ENCODE data around the gene CPA4. TPM values are rescaled to one million over a fixed set of nuclear protein-coding genes. Genes with fewer than 3 reads are reported as not detected.

The CPA4 gene
- total and polyA plus RNA-seq, 2 of the 13 experiments (the other 11 are each of a cell fraction or from before 2014, with no cell fraction given), result 0.20 to 0.22 TPM

DNA sequence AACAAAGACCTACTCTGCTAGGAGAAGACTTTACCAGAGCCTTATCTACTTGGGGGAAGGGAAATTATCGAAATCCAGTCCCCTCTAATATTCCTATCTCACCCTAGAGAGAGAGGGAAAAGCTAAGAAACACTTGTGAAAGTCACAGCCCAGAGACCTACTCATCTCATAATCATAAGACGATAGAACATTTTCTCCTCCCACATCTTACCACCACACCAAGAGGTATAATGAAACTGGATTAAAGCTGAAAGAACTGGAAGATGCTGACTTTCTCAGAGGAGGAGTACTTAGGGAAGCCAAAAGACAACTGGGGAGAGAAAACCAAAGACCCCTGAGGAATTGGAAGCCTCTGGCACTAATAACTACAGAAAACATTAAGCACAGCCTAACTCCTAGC is 40.9 kb downstream of the CPA4 start:
- H3K9me3 ChIP-seq (ENCODE audit: low read length), result no peaks in the 10 kb centered on the region
- in situ Hi-C loops (cut with HindIII; ENCODE audit: extremely low pct_ligation_motif_present, low pct_unique_long_range_greater_than_20kb), result no loop called here
- no TSS peak for BruUV-seq (replicated peaks)
- POLR2A ChIA-PET, result no interaction called here
- no peak overlapping the region for H3K4me2 ChIP-seq (ENCODE audit: low read depth, low read length)
- no peaks in the 10 kb centered on the region for H3K79me2 ChIP-seq (ENCODE audit: insufficient read depth, low read length)
- CTCF ChIA-PET (ENCODE audit: low intra/inter-chr PET ratio, low total read pairs), result no interaction called here
- H3K27me3 ChIP-seq (ENCODE audit: control insufficient read depth in 1 of 2, insufficient read depth in 2 of 2, low read length in 2 of 2), result peaks cover 0 to 14% of the 10 kb centered on the region in 2 experiments; a peak in 2 of 5 replicates
- intact Hi-C loops (cut with micrococcal nuclease; ENCODE audit: unreplicated experiment), result no loop called here
- 40% methylated on average over 2 of the region's 2 CpGs for WGBS (ENCODE audit: low lambda C conversion rate)
- H2AFZ ChIP-seq (ENCODE audit: low read length), result no peak overlapping the region
- FAIRE-seq (no peak), DNase-seq (ENCODE audit: low spot score) (no peak), ATAC-seq (no peak)
- TF ChIP-seq MAFF (IDR thresholded peaks at IDR 0.05; ENCODE audit: low read depth, low read length) (no peak), MXD4 (CRISPR knock-in tag; IDR thresholded peaks at IDR 0.05) (no peak)
- no peak overlapping the region for H3K9ac ChIP-seq (ENCODE audit: insufficient read depth, low read depth, low read length)
- H3K4me3 ChIP-seq (replicated peaks in 1 of 3; ENCODE audit: insufficient read depth in 1 of 3, low read depth in 2 of 3, low read length in 3 of 3), result no peak overlapping the region
- no peaks in the 10 kb centered on the region for H4K20me1 ChIP-seq (ENCODE audit: insufficient read depth, low read length)
- H3K36me3 ChIP-seq (replicated peaks in 1 of 2; ENCODE audit: control insufficient read depth in 1 of 2, insufficient read depth in 2 of 2, low read length in 2 of 2), result no peaks in the 10 kb centered on the region
- H3K4me1 ChIP-seq (ENCODE audit: insufficient read depth, low read length), result no peaks in the 10 kb centered on the region
- H3K27ac ChIP-seq (ENCODE audit: extremely low read length, insufficient read depth, low read length), result no peak overlapping the region

DNA sequence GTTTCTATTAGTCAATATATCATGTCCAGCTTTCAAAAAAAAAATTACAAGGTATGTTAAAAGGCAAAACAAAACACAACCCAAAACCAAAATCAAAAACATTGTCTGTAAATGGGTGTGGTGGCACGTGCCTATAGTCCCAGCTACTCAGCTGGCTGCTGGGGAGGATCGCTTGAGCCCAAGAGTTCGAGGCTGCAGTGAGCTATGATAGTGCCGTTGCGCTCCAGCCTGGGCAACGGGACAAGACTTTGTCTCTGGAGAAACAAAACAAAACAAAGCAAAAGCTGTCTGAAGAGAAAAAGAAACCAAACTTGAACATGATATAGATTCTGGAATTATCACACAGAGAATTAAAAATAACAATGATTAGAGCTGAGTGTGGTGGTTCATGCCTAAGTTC is 41.3 kb downstream of the CPA4 start:
- intact Hi-C loops (cut with micrococcal nuclease; ENCODE audit: unreplicated experiment), result no loop called here
- ATAC-seq, result no peak
- no TSS peak for BruUV-seq (replicated peaks)

More for the DNA sequence above, 41.3 kb downstream of the CPA4 start:
- ChIA-PET CTCF (ENCODE audit: low intra/inter-chr PET ratio, low total read pairs) (no interaction called here), POLR2A (no interaction called here)
- H3K4me3 ChIP-seq (replicated peaks in 1 of 3; ENCODE audit: insufficient read depth in 1 of 3, low read depth in 2 of 3, low read length in 3 of 3), result no peak overlapping the region
- peaks cover 0 to 14% of the 10 kb centered on the region in 2 experiments; a peak in 2 of 5 replicates for H3K27me3 ChIP-seq (ENCODE audit: control insufficient read depth in 1 of 2, insufficient read depth in 2 of 2, low read length in 2 of 2)
- FAIRE-seq, result no peak
- H3K9ac ChIP-seq (ENCODE audit: insufficient read depth, low read depth, low read length), result no peak overlapping the region
- no peak overlapping the region for H3K27ac ChIP-seq (ENCODE audit: extremely low read length, insufficient read depth, low read length)
- DNase-seq (ENCODE audit: low spot score), result no peak
- no peaks in the 10 kb centered on the region for H3K79me2 ChIP-seq (ENCODE audit: insufficient read depth, low read length)
- H4K20me1 ChIP-seq (ENCODE audit: insufficient read depth, low read length), result no peaks in the 10 kb centered on the region
- no peak overlapping the region for H2AFZ ChIP-seq (ENCODE audit: low read length)
- no peaks in the 10 kb centered on the region for H3K9me3 ChIP-seq (ENCODE audit: low read length)
- H3K36me3 ChIP-seq (replicated peaks in 1 of 2; ENCODE audit: control insufficient read depth in 1 of 2, insufficient read depth in 2 of 2, low read length in 2 of 2), result no peaks in the 10 kb centered on the region
- no peaks in the 10 kb centered on the region for H3K4me1 ChIP-seq (ENCODE audit: insufficient read depth, low read length)
- TF ChIP-seq TBX2 (CRISPR knock-in tag; IDR thresholded peaks at IDR 0.05; ENCODE audit: borderline replicate concordance) (no peak), CAMTA2 (CRISPR knock-in tag; IDR thresholded peaks at IDR 0.05; ENCODE audit: borderline replicate concordance) (no peak), STAG1 (CRISPR knock-in tag; IDR thresholded peaks at IDR 0.05) (no peak)
- 28% methylated on average over 6 of the region's 6 CpGs for WGBS (ENCODE audit: low lambda C conversion rate)
- in situ Hi-C loops (cut with HindIII; ENCODE audit: extremely low pct_ligation_motif_present, low pct_unique_long_range_greater_than_20kb), result no loop called here
- no peak overlapping the region for H3K4me2 ChIP-seq (ENCODE audit: low read depth, low read length)
